GM19238 (cell line): ENCODE measurements around the gene FGD4.

Experiments used
- DNase-seq: peaks from one replicate; pipeline ENCODE4 v3.0.0; 2011; ENCODE audit warnings: low spot score; ENCODE audit not compliant: insufficient read length

FGD4 gene

DNA sequence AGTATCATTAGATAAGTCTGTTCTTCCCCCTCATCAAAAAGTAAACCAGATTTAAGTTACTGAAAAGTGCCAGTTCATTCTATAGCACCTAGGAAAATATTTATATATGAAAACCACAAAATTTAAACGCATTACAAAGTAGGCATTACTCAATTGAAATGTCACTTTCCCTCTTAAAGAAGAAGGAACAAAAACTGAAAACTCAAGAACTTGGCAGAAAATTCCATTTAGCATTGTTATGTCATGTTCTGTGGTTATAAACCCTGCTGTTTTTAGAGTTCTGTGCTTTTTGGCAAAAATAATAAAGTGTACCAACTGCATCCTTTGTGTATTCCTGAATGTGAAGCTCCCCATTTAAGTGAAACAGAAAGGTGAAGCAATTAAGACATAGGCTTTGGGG is 3.6 kb downstream of the FGD4 start:
- no peak for DNase-seq

DNA sequence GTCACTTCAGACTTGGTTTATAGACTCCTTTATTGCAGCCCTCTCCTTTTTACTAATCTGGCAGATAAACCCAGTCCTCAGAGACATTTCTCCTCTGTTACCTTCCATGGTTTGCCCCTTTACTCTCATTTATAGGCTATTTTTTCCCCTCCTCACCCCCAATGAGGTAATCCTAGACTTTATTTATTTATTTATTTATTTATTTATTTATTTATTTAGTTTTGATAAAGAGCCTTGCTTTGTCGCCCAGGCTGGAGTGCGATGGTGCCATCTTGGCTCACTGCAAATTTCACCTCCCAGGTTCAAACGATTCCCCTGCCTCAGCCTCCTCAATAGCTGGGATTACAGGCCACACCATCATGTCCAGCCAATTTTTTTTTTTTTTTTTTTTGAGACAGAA is 8.4 kb downstream of the FGD4 start:
- DNase-seq = no peak

DNA sequence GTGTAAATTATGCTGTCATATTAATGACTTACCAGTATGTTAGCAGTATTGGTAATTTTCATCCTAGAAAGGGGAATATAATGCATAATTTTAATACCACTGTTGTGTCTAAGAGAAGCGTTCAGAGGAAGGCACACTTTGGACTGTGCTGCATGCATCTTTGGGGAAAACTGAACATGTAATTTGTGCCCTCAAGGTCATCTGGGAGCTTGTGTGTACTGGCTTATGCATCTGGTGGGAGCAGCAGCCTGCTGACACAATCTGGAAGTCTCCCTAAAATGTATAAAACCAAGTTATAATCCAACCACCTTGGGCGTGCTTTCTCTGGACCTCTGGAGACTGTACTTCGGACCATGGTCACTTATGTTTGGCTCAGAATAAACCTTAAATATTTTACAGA is 14.1 kb downstream of the FGD4 start:
- no peak for DNase-seq

DNA sequence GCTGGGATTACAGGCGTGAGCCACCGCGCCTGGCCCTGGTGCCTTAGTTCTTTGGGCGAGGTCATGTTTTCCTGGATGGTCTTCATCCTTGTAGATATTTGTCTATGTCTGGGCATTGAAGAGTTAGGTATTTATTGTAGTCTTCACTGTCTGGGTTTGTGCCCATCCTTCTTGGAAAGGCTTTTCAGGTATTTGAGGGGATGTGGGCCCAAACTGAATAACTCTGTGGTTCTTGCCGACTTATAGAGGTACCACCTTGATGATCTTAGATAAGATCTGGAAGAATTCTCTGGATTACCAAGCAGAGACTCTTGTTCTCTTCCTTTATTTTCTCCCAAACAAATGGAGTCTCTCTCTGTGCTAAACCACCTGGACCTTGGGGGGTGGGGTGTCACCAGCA is 18.9 kb downstream of the FGD4 start:
- no peak for DNase-seq

DNA sequence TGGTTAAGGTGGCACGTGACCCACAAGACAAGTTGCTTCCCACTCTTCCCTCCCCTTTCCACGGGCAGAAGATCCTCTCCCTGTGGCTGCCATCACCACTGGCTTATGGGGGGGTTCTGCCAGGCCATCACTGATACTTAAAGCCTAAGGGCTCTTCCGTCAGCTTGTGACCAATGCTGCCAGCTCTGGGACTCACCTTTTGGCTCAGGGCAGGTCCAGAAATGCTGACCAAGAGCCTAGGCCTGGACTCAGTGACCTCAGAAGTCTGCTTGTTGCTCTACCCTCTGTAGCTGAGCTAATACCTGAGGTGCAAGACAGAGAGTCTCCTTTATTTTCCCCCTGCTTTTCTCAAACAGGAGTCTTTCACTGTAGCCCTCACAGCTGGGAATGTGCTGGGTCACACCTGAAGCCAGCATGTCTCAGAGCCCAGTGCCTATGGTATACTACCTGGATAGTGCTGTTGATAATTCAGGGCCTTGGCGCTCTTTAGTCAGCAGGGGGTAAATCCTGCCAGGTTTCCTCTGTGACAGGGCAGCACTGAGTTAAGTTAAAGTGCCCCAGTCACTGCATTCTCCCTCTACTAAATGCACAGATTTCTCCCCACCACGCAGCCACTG is 19.7 kb downstream of the FGD4 start:
- no peak for DNase-seq

DNA sequence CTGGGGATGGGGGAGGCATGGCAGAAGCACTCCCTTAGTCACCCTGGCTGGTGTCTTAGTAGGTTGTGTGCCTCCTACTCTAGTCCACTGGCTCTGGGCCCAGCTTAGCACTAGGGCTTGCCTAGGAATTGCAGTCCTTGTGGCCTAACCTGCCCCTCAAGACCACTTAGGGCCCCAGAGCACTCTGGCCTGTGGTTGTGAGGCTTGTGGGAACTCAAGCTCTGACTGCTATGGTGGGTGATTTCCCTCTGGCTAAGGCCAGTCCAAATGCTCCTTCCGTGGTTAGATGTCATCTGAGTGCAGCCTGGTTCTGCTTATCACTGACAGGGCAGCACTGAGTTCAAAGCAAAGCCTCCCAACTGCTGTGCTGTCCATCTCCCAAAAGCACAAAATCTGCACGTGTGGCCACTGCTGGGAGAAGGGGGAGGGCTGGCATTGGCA is 20.2 kb downstream of the FGD4 start:
- DNase-seq = no peak

DNA sequence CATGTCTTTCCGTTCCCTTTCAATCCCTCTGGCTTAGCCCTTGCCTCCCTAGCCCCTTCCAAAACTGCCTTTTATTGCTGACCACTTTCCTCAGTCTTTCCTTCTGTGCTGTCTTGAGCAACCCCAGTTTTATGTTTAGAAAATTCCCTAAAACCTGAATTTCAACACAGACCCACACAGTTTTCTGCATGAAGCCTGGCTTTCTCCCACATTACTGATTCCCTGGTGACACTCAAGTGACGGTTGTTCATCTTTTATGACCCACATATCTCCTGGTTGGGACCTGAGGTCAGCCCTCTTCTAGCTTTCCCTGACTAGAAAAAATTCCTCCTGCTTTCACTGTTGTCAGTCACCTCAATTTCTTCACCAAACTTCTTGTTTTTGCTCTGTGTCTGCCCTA is 21.0 kb downstream of the FGD4 start:
- DNase-seq = no peak

DNA sequence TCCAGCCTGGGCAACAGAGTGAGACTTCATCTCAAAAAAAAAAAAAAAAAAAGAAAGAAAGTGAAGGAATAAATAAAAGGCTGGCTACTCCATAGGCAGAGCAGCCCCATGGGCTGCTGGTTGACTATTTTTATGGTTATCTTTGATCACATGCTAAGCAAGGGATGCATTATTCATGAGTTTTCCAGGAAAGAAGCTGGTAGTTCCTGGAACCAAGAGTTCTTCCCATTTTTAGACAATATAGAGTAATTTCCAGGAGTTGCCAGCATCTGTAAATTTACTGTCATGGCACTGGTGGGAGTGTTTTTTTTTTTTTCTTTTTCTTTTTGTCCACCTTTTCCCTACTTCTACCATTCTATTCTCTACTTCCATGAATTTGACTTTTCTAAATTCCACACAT is 24.2 kb downstream of the FGD4 start:
- DNase-seq = no peak

DNA sequence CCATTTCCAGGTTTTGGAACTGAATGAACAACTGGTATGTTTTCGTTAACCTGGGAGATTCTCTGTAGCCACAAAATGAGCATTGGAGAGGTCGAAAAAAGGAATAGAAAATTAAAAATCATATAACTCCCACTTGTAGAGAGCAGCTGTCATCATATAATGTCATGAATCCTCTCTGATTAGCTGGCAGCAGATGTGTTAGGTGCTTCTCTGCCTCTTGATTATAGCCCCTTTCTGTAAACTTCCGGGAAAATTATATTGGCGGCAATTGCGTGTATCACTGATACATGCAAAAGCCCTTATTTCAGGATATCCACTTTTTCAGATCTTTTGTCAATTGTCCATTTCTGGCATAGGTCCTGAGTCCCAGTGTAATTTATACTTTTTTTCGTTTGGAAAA is 31.7 kb downstream of the FGD4 start:
- no peak for DNase-seq

DNA sequence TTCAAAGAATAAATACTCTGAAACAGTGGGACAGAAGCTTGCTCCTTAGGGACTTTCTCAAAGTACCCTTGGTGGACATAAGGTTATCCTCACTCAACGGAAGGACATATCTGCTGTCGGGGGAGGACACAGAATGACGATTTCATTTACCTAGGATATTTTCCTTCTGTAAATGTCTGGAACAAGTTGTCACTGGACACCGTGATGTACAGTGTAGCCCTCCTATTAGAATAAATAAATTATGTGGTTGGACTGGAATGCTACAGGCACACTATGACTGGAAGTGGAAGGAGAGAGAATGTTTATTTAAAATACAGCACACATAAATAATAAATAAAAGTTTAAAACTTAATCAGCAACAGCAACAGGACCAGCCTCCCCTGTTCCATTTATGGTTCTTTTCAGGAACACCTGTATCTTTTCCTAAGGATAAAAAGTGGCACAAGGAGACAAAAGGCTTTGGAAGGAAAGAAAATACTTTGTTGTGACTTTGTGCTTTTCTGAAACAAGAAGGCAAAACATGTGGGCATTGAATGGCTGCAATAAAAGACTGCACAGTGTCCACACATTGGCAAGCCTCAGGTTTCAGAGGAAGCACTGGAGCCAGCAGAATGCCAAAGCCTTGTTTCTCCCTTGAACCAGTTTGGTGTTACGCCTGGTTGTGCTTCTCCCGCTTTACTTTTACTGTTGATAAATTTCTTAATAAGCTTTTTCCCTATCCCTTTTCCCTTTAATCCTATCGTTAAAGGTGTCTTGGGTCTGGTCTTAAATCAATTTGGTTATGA is 36.8 kb downstream of the FGD4 start:
- no peak for DNase-seq

DNA sequence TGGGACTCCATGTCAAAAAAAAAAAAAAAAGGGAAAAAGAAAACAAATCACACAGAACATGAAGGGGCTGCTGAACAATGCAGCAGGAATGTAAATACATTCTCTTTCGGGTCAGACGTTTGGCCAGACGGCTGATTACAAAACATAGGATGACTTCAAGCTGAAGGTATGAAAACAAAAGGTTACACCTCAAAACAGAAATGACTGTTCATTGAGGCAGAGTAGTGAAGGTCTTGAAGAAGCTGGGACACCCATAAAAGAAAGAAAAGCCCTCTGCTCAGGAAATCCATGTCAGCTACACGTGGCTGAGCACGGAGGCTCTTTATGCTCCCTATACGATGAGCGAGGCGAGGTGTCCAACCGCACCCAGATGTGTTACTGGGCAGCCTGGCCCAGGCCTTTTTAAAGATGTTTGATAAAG is 37.7 kb downstream of the FGD4 start:
- no peak for DNase-seq

DNA sequence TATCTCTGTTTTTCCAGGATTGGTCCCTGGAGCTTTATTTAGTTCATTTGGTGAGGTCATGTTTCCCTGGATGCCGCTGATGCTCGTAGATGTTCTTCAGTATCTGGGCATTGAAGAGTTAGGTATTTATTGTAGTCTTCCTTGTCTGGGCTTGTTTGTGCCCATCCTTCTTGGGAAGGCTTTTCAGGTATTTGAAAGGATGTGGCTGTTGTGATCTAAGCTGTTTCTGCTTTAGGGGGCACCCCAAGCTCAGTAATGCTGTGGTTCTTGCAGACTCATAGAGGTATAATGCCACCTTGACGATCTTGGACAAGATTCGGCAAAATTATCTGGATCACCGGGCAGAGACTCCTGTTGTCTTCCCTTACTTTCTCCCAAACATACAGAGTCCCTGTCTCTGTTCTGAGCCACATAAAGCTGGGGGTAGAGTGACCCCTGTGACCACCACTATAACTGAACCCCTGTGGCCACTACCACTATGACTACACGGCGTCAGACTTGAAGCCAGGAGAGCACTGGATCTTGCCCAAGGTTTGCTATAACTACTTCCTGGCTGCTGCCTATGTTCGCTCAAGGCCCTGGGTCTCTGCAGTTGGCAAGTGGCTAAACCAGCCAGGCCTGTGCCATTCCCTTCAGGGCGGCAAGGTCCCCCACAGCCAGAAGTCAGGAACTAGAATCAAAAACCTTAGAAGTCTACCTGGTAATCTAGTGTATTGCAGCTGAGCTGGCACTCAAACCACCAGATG is 40.9 kb downstream of the FGD4 start:
- no peak for DNase-seq

DNA sequence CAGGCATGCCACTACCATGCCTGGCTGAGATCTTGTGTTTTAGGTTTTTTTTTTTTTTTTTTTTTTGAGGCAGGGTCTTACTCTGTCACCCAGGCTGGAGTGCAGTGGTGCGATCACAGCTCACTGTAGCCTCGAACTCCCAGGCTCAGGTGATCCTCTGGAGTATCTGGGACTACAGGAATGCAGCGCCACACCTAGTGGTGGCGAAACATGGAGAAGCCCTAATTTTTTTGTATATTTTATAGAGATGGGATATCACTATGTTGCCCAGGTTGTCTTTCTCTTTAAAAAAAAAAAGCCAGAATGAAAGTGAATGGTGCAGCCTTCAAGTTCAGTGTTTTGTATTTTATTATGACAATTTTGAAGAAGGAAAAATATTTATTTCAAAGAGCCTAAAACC is 44.1 kb downstream of the FGD4 start:
- DNase-seq = no peak

DNA sequence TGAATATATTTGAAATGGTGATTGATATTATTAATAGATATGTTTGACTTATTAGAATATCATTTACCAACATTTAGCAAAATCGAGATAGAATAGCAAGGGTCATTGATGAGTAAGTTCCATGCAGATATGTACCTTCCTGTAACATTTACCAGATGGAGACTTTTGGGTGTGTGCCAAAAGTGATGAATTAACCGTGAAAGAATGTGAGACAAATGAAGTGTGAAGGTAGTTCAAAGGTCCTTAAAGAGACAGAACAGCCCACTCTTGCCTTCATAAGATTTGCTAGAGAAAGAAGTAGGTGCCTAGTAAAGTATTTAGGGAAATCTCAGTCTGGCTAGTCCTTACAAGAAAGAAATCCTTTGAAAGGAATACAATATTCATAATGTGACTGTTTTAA is 45.5 kb downstream of the FGD4 start:
- no peak for DNase-seq

DNA sequence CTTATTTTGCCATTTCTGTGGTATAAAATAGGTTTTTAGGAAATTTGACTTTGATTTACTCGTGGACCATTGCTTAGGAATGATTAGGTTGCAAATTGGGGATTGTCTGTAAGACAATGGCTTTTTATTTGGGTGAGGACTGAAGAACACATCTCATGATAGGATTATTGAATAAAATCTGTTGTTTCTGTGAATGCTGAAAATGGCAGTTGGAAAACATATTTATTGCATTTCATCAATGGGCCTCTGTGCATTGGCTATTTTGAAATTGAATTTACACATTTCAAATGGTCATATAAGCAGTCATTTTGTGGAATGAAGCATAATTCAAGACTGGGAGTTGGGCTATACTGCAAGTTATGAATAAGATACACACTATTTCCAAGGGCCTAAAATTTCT is 46.0 kb downstream of the FGD4 start:
- DNase-seq = no peak

DNA sequence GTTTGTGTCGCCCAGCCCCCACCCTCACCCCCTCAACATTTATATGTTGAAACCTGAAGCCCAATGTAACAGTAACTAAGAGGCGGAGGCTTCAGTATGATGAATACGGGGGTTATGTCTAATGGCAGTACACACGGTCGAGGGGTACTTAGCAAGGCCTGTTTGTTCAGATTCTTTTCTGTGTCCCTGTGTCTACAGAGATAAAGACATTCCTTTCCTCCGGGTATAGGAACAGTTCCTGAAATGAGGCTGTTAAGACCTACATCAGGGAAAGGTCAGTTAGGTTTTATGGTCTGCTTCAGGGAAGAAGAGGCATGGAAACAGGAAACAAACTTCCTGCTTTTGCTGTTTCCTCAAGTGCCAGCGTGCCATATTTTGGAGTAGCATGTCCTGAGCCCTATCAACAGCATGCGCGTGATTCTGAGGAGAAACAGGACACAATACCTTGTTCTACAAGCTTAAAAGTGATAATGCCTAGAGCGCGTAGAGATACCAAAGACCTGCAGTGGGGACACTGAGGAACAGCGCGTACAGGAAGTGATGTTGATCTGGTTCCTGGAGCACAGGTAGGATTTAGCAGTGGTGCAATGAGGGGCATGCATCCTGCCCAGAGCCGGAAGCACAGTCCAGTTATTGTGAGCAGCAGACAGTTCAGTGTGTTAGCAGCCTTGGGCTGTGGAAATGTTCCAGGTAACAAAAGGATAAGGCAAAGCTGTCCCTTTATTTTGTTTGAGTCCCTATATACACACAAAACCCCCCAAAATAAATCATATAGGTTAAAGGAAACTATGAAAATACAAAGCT is 47.2 kb downstream of the FGD4 start:
- DNase-seq = no peak

DNA sequence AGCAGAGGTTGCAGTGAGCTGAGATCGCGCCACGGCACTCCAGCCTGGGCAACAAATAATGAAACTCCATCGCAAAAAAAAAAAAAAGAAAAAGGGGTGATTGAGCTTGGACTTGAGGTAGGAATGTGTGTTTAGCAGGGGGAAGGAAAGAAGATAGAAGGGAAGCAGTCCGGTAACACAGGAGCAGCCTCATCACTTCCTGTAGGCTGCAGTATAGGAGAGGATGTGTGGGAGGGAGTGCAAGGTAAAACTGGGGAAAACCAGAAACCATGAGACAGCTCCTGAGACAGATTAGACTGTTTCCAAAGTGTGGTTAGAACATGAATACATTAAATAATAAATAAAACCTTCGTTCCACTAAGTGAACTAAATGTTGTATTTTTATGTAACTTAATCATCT is 49.2 kb downstream of the FGD4 start:
- no peak for DNase-seq

DNA sequence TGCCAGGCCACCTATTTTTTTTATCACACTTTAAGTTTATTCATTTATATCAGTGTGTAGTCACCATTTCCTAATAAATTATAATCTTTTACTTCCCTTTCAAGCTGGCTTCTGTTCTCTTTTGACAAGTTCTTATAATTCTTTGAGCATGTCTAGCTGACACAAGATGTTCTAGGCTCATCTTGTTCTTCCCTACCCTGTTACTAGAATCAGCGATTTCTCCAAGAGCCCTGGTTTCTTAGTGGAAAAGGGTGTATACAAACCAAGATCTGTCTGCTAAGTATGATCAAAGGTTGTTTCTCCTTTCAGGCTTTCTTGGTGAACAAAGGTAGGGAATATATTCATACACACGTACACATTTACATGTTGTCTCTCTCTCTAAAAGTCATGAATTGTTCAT is 51.0 kb downstream of the FGD4 start:
- DNase-seq = no peak

DNA sequence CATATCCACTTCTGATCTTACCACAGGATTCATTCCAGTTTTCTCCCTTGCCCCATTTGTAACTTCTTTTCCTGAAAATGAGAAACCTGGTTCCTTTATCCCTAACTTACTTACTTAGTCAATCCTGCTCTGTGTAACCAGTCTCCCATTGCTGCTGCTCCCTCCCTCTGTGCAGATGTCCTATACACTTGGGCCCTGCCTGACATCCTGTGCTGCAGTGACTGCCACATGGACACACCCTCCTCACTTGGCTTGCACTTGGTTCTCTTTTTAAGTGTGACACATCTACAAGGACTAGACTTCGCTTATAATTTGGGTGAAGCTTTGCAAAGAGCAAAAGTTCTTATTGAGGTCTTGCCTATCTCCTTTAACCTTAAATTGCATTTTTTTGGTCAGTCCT is 51.4 kb downstream of the FGD4 start:
- DNase-seq = no peak

DNA sequence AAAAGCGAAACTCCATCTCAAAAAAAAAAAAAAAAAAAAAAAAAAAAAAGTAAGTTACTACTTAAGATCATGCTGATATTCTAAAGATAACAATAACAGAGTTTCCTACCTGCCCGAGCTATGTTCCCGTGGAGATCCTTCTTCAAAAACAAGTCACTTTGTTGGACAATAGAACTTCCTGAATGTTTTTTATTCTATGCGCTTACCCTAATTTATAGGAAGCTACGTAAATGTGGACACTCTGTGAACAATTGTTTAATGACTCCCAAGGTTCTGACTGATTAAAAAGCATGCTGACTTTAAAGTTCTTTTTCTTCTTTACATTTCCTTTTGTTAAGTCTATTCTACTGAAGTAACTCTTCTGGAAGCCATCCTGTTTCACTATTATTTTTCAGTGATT is 52.5 kb downstream of the FGD4 start:
- DNase-seq = no peak

DNA sequence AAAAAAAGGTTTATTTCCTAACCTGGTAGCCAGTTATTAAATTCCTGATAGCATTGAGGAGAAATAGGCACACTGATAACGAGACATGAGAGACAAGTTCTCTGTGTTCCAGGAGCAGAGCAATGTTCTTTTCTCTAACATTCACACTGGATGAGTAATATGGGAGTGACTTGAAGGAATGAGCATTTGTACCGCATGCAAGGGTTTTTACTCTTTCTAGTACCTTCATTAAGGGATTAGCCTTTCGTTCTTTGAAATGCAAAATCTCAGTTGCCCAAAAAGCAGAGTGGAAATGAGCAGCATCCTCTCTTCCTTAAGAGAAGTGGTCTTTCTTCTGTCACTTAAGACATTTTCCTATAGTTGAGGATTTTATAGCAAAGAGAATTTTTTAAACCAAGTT is 54.7 kb downstream of the FGD4 start:
- DNase-seq = no peak

DNA sequence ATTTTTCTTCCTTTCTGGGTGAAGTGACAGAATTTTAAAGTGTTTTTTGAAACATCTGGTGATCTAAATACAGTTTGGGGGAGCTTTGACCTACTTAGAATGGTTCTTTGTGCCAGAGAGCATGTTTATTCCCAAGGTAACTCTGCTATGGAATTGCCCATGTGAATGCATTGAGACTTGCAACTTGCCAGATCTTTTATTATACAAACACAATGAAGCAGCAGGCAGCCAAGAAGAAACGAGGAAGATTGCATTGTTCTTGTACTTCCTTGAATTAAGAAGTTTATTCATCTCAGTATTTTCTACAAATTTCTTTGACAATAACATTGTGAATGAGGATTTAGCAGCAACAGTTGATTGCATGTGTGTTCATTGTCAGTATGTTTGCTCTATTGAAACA is 55.5 kb downstream of the FGD4 start:
- DNase-seq = no peak
